ENCODE data around the gene KCNMA1. TPM values are rescaled to one million over a fixed set of nuclear protein-coding genes. Genes with fewer than 3 reads are reported as not detected.

KCNMA1 gene
- total RNA-seq, 3 donors from 2014 or later (not counting 1 experiment from before 2014, with no cell fraction given), result 0.40 to 1.8 (median 0.63) TPM

- WGBS (ENCODE audit: insufficient coverage), result 75% methylated on average over 2 of the region's 2 CpGs
- H3K36me3 Mint-ChIP-seq, result no peaks in the 10 kb centered on the region
- H3K4me3 ChIP-seq (ENCODE audit: low read length), result no peak overlapping the region
- no peak overlapping the region for H3K4me3 Mint-ChIP-seq
- intact Hi-C loops (cut with micrococcal nuclease), result no loop called here
- no peaks in the 10 kb centered on the region for H3K27me3 ChIP-seq (ENCODE audit: control insufficient read depth, insufficient read depth, low read length)
- peaks cover 20 to 45% of the 10 kb centered on the region in 2 donors for H3K27me3 Mint-ChIP-seq (ENCODE audit: low read depth in 2 of 2)
- no peak overlapping the region for H3K27ac ChIP-seq (ENCODE audit: low read length)
- H3K9me3 ChIP-seq (ENCODE audit: control insufficient read depth, insufficient read depth, low read length), result no peaks in the 10 kb centered on the region
- no peaks in the 10 kb centered on the region for H3K4me1 ChIP-seq (ENCODE audit: control insufficient read depth, insufficient read depth, low read length)
- no peak overlapping the region for H3K27ac Mint-ChIP-seq
- no peaks in the 10 kb centered on the region for H3K4me1 Mint-ChIP-seq
- no peaks in the 10 kb centered on the region for H3K9me3 Mint-ChIP-seq
- no peaks in the 10 kb centered on the region for H3K36me3 ChIP-seq (ENCODE audit: control insufficient read depth, insufficient read depth, low read length)
- ATAC-seq (no peak), DNase-seq (no peak)
- no peak for TF ChIP-seq CTCF (IDR thresholded peaks at IDR 0.05)
These were observed 417.5 kb downstream of the KCNMA1 start for GRCh38 chr10:77220150-77220549.

GRCh38 chr10:77219046-77219445 is 418.6 kb downstream of the KCNMA1 start:
- Histone ChIP-seq H3K9me3 (ENCODE audit: control insufficient read depth, insufficient read depth, low read length) (no peaks in the 10 kb centered on the region), H3K27ac (ENCODE audit: low read length) (no peak overlapping the region), H3K36me3 (ENCODE audit: control insufficient read depth, insufficient read depth, low read length) (no peaks in the 10 kb centered on the region), H3K27me3 (ENCODE audit: control insufficient read depth, insufficient read depth, low read length) (no peaks in the 10 kb centered on the region), H3K4me1 (ENCODE audit: control insufficient read depth, insufficient read depth, low read length) (no peaks in the 10 kb centered on the region), H3K4me3 (ENCODE audit: low read length) (no peak overlapping the region)
- Mint-ChIP-seq H3K4me1 (no peaks in the 10 kb centered on the region), H3K27ac (no peak overlapping the region), H3K4me3 (no peak overlapping the region), H3K27me3 (ENCODE audit: low read depth in 2 of 2) (peaks cover 20 to 34% of the 10 kb centered on the region in 2 donors), H3K9me3 (no peaks in the 10 kb centered on the region), H3K36me3 (no peaks in the 10 kb centered on the region)
- TF ChIP-seq CTCF (IDR thresholded peaks at IDR 0.05), result no peak
- intact Hi-C loops (cut with micrococcal nuclease), result no loop called here
- ATAC-seq (no peak), DNase-seq (no peak)
- 96% methylated on average over 4 of the region's 6 CpGs for WGBS (ENCODE audit: insufficient coverage)

- no peak overlapping the region for H3K4me3 ChIP-seq (ENCODE audit: low read length)
- ATAC-seq, result no peak
- H3K27ac ChIP-seq (ENCODE audit: low read length), result no peak overlapping the region
- H3K9me3 ChIP-seq (ENCODE audit: control insufficient read depth, insufficient read depth, low read length), result no peaks in the 10 kb centered on the region
- no peaks in the 10 kb centered on the region for H3K4me1 ChIP-seq (ENCODE audit: control insufficient read depth, insufficient read depth, low read length)
- 92% methylated on average over 1 of the region's 1 CpG for WGBS (ENCODE audit: insufficient coverage)
- no peaks in the 10 kb centered on the region for H3K27me3 ChIP-seq (ENCODE audit: control insufficient read depth, insufficient read depth, low read length)
- intact Hi-C loops (cut with micrococcal nuclease), result no loop called here
- Mint-ChIP-seq H3K9me3 (no peaks in the 10 kb centered on the region), H3K4me1 (no peaks in the 10 kb centered on the region), H3K27ac (no peak overlapping the region), H3K27me3 (ENCODE audit: low read depth in 2 of 2) (peaks cover 12 to 22% of the 10 kb centered on the region in 2 donors), H3K4me3 (no peak overlapping the region), H3K36me3 (no peaks in the 10 kb centered on the region)
- DNase-seq, result no peak
- H3K36me3 ChIP-seq (ENCODE audit: control insufficient read depth, insufficient read depth, low read length), result no peaks in the 10 kb centered on the region
- no peak for TF ChIP-seq CTCF (IDR thresholded peaks at IDR 0.05)
These were observed 422.8 kb downstream of the KCNMA1 start for GRCh38 chr10:77214799-77215198.

GRCh38 chr10:77212632-77213031 is 425.0 kb downstream of the KCNMA1 start:
- ATAC-seq (no peak), DNase-seq (no peak)
- H3K27me3 ChIP-seq (ENCODE audit: control insufficient read depth, insufficient read depth, low read length), result no peaks in the 10 kb centered on the region
- Mint-ChIP-seq H3K4me3 (no peak overlapping the region), H3K4me1 (no peaks in the 10 kb centered on the region), H3K36me3 (no peaks in the 10 kb centered on the region), H3K27me3 (ENCODE audit: low read depth in 2 of 2) (peaks cover 8 to 32% of the 10 kb centered on the region in 2 donors), H3K9me3 (no peaks in the 10 kb centered on the region), H3K27ac (no peak overlapping the region)
- no peak overlapping the region for H3K27ac ChIP-seq (ENCODE audit: low read length)
- intact Hi-C loops (cut with micrococcal nuclease), result no loop called here
- no peak for TF ChIP-seq CTCF (IDR thresholded peaks at IDR 0.05)
- H3K4me1 ChIP-seq (ENCODE audit: control insufficient read depth, insufficient read depth, low read length), result no peaks in the 10 kb centered on the region
- no peaks in the 10 kb centered on the region for H3K36me3 ChIP-seq (ENCODE audit: control insufficient read depth, insufficient read depth, low read length)
- H3K9me3 ChIP-seq (ENCODE audit: control insufficient read depth, insufficient read depth, low read length), result no peaks in the 10 kb centered on the region
- no peak overlapping the region for H3K4me3 ChIP-seq (ENCODE audit: low read length)
- WGBS (ENCODE audit: insufficient coverage), result 90% methylated on average over 2 of the region's 5 CpGs
